ENCODE data around the gene SLIT3. TPM values are rescaled to one million over a fixed set of nuclear protein-coding genes. Genes with fewer than 3 reads are reported as not detected.

Gene SLIT3
- total RNA-seq, 1 experiment from 2014 or later = 0.10 TPM

DNA sequence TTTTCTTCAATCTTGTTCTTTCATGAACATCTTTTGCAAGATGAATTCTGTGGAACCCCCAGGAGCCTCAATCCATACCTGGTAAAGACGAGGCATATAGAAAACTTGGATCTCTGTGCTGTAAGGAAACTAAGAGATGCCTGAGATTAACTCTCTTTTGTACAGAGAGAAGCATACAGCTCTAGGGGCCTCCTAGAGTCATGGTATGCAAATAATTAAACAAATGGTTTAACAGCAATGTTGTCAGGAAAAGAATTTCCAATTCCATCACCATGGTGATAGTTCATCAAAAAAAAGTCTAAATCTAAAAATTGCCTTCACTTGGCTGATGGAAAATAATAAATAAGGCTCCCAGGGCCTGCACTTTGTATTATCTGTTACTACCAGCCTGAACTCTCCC is 275.4 kb downstream of the SLIT3 start:
- no peak overlapping the region for H3K9ac ChIP-seq (ENCODE audit: low read length)
- RAD21 ChIA-PET (ENCODE audit: low non-redundant PET in 1 of 2, low total read pairs in 2 of 2, uncharacterized antibody in 2 of 2, unreplicated experiment in 2 of 2) = no interaction called here
- H3K9me2 ChIP-seq (ENCODE audit: insufficient read depth) = no peaks in the 10 kb centered on the region
- no peak overlapping the region for H3K4me3 ChIP-seq (replicated peaks in 1 of 2; ENCODE audit: low read depth in 1 of 2, low read length in 2 of 2)
- no peaks in the 10 kb centered on the region for H3K36me3 ChIP-seq (ENCODE audit: control insufficient read depth in 1 of 2, insufficient read depth in 2 of 2, low read length in 2 of 2)
- DNase-seq (ENCODE audit: low read depth, low spot score) (no peak), ATAC-seq (no peak)
- TF ChIP-seq, protein P1, sequence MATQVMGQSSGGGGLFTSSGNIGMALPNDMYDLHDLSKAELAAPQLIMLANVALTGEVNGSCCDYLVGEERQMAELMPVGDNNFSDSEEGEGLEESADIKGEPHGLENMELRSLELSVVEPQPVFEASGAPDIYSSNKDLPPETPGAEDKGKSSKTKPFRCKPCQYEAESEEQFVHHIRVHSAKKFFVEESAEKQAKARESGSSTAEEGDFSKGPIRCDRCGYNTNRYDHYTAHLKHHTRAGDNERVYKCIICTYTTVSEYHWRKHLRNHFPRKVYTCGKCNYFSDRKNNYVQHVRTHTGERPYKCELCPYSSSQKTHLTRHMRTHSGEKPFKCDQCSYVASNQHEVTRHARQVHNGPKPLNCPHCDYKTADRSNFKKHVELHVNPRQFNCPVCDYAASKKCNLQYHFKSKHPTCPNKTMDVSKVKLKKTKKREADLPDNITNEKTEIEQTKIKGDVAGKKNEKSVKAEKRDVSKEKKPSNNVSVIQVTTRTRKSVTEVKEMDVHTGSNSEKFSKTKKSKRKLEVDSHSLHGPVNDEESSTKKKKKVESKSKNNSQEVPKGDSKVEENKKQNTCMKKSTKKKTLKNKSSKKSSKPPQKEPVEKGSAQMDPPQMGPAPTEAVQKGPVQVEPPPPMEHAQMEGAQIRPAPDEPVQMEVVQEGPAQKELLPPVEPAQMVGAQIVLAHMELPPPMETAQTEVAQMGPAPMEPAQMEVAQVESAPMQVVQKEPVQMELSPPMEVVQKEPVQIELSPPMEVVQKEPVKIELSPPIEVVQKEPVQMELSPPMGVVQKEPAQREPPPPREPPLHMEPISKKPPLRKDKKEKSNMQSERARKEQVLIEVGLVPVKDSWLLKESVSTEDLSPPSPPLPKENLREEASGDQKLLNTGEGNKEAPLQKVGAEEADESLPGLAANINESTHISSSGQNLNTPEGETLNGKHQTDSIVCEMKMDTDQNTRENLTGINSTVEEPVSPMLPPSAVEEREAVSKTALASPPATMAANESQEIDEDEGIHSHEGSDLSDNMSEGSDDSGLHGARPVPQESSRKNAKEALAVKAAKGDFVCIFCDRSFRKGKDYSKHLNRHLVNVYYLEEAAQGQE (IDR thresholded peaks at IDR 0.05; ENCODE audit: low read depth) = no peak
- TF ChIP-seq YY1 (IDR thresholded peaks at IDR 0.05; ENCODE audit: extremely low read depth, insufficient replicate concordance, low read depth, low read length) (no peak), ZFX (IDR thresholded peaks at IDR 0.05) (no peak), POLR2AphosphoS5 (IDR thresholded peaks at IDR 0.05; ENCODE audit: low read depth, low read length) (no peak), ZNF274 (IDR thresholded peaks at IDR 0.05; ENCODE audit: low read depth, low read length) (no peak), EZH2phosphoT487 (IDR thresholded peaks at IDR 0.05; ENCODE audit: borderline replicate concordance) (no peak), CEBPB (IDR thresholded peaks at IDR 0.05; ENCODE audit: low read depth) (no peak), FOSL1 (IDR thresholded peaks at IDR 0.05; ENCODE audit: low read depth) (no peak), EZH2 (IDR thresholded peaks at IDR 0.05) (no peak), CBX3 (IDR thresholded peaks at IDR 0.05; ENCODE audit: low read depth) (no peak), SIN3A (IDR thresholded peaks at IDR 0.05; ENCODE audit: low read depth) (no peak), TCF7L2 (IDR thresholded peaks at IDR 0.05; ENCODE audit: borderline replicate concordance, extremely low read depth, insufficient read depth, insufficient read length) (no peak)
- TF ChIP-seq, protein P2, sequence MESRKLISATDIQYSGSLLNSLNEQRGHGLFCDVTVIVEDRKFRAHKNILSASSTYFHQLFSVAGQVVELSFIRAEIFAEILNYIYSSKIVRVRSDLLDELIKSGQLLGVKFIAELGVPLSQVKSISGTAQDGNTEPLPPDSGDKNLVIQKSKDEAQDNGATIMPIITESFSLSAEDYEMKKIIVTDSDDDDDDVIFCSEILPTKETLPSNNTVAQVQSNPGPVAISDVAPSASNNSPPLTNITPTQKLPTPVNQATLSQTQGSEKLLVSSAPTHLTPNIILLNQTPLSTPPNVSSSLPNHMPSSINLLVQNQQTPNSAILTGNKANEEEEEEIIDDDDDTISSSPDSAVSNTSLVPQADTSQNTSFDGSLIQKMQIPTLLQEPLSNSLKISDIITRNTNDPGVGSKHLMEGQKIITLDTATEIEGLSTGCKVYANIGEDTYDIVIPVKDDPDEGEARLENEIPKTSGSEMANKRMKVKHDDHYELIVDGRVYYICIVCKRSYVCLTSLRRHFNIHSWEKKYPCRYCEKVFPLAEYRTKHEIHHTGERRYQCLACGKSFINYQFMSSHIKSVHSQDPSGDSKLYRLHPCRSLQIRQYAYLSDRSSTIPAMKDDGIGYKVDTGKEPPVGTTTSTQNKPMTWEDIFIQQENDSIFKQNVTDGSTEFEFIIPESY (IDR thresholded peaks at IDR 0.05; ENCODE audit: extremely low read depth, insufficient replicate concordance, low read length) = no peak
- H2AFZ ChIP-seq (ENCODE audit: low read depth, low read length, poor library complexity, severe bottlenecking) = no peak overlapping the region
- intact Hi-C loops (cut with micrococcal nuclease) = no loop called here
- no peaks in the 10 kb centered on the region for H3K9me3 ChIP-seq (ENCODE audit: control insufficient read depth in 1 of 2, insufficient read depth in 1 of 2, low read depth in 1 of 2, low read length in 2 of 2)
- no TSS peak for BruUV-seq (replicated peaks)
- no peaks in the 10 kb centered on the region for H4K20me1 ChIP-seq (ENCODE audit: insufficient read depth)
- POLR2A ChIA-PET = no interaction called here
- H3K79me2 ChIP-seq (ENCODE audit: insufficient read depth, low read length) = no peaks in the 10 kb centered on the region
- H3K4me1 ChIP-seq (ENCODE audit: control insufficient read depth in 1 of 2, insufficient read depth in 2 of 2, low read length in 2 of 2) = no peaks in the 10 kb centered on the region
- no peak overlapping the region for H3K4me2 ChIP-seq (ENCODE audit: low read length)
- CTCF ChIA-PET = no interaction called here
- peaks cover 24% of the 10 kb centered on the region; the same call in 1 of the 2 replicates for H3K27me3 ChIP-seq (ENCODE audit: insufficient read depth, low read length)
- no peak overlapping the region for H3K27ac ChIP-seq (ENCODE audit: low read depth, low read length)

Data from HCT116 (cell line).